IgD-negative memory B cell (primary cell): ENCODE results near the gene ECPAS. TPM values are rescaled to one million over a fixed set of nuclear protein-coding genes. Genes with fewer than 3 reads are reported as not detected.
A peak's percentile ranks its signal among the peaks of the same experiment; 100 is the strongest.
"Not testable (repeated sequence)": the region's sequence is repeated elsewhere in the genome, so short reads cannot be mapped to it uniquely, and the experiment has no call there.

Experiments used
- H3K27ac Mint-ChIP-seq, 3 donors: one replicate each; pipeline ENCODE4 v1.8.0; 2020 to 2022; ENCODE audit warnings: mild to moderate bottlenecking in 3 of 3, mixed read lengths in 3 of 3, moderate library complexity in 1 of 3
- H3K27me3 Mint-ChIP-seq: one replicate; pipeline ENCODE4 v1.8.0; 2021; ENCODE audit warnings: mixed read lengths
- H3K36me3 Mint-ChIP-seq: one replicate; pipeline ENCODE4 v1.8.0; 2020; ENCODE audit warnings: mild to moderate bottlenecking, mixed read lengths
- H3K4me1 Mint-ChIP-seq, 3 donors: one replicate each; pipeline ENCODE4 v1.8.0; 2020 to 2022; ENCODE audit warnings: mixed read lengths in 3 of 3, mild to moderate bottlenecking in 1 of 3
- H3K4me3 Mint-ChIP-seq, 4 donors: one replicate each; pipeline ENCODE4 v1.8.0; 2020 to 2022; ENCODE audit warnings: mild to moderate bottlenecking in 4 of 4, mixed read lengths in 4 of 4, moderate library complexity in 3 of 4
- H3K9me3 Mint-ChIP-seq, 3 donors: one replicate each; pipeline ENCODE4 v1.8.0; 2020 to 2021; ENCODE audit warnings: mixed read lengths in 3 of 3, mild to moderate bottlenecking in 1 of 3
- polyA plus RNA-seq: library from polyadenylated mRNA; unstranded; fragments of 300-500 nt; fragmentation: Illumina TruSeq; gene quantifications from one replicate; pipeline ENCODE4 v1.2.3, GENCODE V29; 2021

The ECPAS gene
- polyA plus RNA-seq, 1 donor from 2014 or later = 10.9 TPM

- peaks cover 3 to 19% (median 10%) of the 10 kb centered on the region in 3 donors for H3K4me1 Mint-ChIP-seq
- H3K36me3 Mint-ChIP-seq = peaks cover 16% of the 10 kb centered on the region
- peak overlapping the region in 1 of 3 donors; percentile 82 for H3K27ac Mint-ChIP-seq
- no peaks in the 10 kb centered on the region for H3K9me3 Mint-ChIP-seq
- no peaks in the 10 kb centered on the region for H3K27me3 Mint-ChIP-seq
- H3K4me3 Mint-ChIP-seq = no peak overlapping the region
Observed at GRCh38 chr9:111450124-111450523, 34.1 kb downstream of the ECPAS start.

GRCh38 chr9:111449705-111450104, 34.5 kb downstream of the ECPAS start:
- H3K4me1 Mint-ChIP-seq = peaks cover 3 to 19% (median 10%) of the 10 kb centered on the region in 3 donors
- no peak overlapping the region for H3K4me3 Mint-ChIP-seq
- H3K36me3 Mint-ChIP-seq = peaks cover 17% of the 10 kb centered on the region
- no peak overlapping the region for H3K27ac Mint-ChIP-seq
- H3K9me3 Mint-ChIP-seq = no peaks in the 10 kb centered on the region
- H3K27me3 Mint-ChIP-seq = no peaks in the 10 kb centered on the region

GRCh38 chr9:111445799-111446198, 38.4 kb downstream of the ECPAS start:
- H3K9me3 Mint-ChIP-seq, H3K4me1 Mint-ChIP-seq, H3K27ac Mint-ChIP-seq, H3K27me3 Mint-ChIP-seq, H3K4me3 Mint-ChIP-seq: not testable (repeated sequence)
- peaks cover 21% of the 10 kb centered on the region for H3K36me3 Mint-ChIP-seq

- H3K4me3 Mint-ChIP-seq = no peak overlapping the region
- H3K36me3 Mint-ChIP-seq = peaks cover 22% of the 10 kb centered on the region
- no peaks in the 10 kb centered on the region for H3K4me1 Mint-ChIP-seq
- no peaks in the 10 kb centered on the region for H3K27me3 Mint-ChIP-seq
- H3K27ac Mint-ChIP-seq = no peak overlapping the region
- no peaks in the 10 kb centered on the region for H3K9me3 Mint-ChIP-seq
Observed at GRCh38 chr9:111443454-111443853, 40.7 kb downstream of the ECPAS start.

- Mint-ChIP-seq H3K4me1 (no peaks in the 10 kb centered on the region), H3K27ac (no peak overlapping the region), H3K4me3 (no peak overlapping the region), H3K27me3 (no peaks in the 10 kb centered on the region), H3K9me3 (no peaks in the 10 kb centered on the region), H3K36me3 (peaks cover 22% of the 10 kb centered on the region)
Observed at GRCh38 chr9:111442360-111443027, 41.7 kb downstream of the ECPAS start.

- no peaks in the 10 kb centered on the region for H3K27me3 Mint-ChIP-seq
- H3K36me3 Mint-ChIP-seq = peaks cover 11% of the 10 kb centered on the region
- H3K9me3 Mint-ChIP-seq = no peaks in the 10 kb centered on the region
- H3K4me3 Mint-ChIP-seq = no peak overlapping the region
- H3K27ac Mint-ChIP-seq = no peak overlapping the region
- H3K4me1 Mint-ChIP-seq = no peaks in the 10 kb centered on the region
Observed at GRCh38 chr9:111440226-111440625, 44.0 kb downstream of the ECPAS start.

GRCh38 chr9:111438541-111439235, 45.5 kb downstream of the ECPAS start:
- Mint-ChIP-seq H3K36me3 (peaks cover 10% of the 10 kb centered on the region), H3K4me1 (no peaks in the 10 kb centered on the region), H3K9me3 (no peaks in the 10 kb centered on the region), H3K27ac (no peak overlapping the region), H3K27me3 (no peaks in the 10 kb centered on the region), H3K4me3 (no peak overlapping the region)

GRCh38 chr9:111436571-111436970, 47.6 kb downstream of the ECPAS start:
- Mint-ChIP-seq H3K27me3 (no peaks in the 10 kb centered on the region), H3K9me3 (no peaks in the 10 kb centered on the region), H3K4me3 (no peak overlapping the region), H3K36me3 (peaks cover 7% of the 10 kb centered on the region), H3K27ac (no peak overlapping the region), H3K4me1 (no peaks in the 10 kb centered on the region)

GRCh38 chr9:111433082-111433481, 51.1 kb downstream of the ECPAS start:
- Mint-ChIP-seq H3K4me1 (no peaks in the 10 kb centered on the region), H3K36me3 (peaks cover 4% of the 10 kb centered on the region), H3K27me3 (no peaks in the 10 kb centered on the region), H3K9me3 (no peaks in the 10 kb centered on the region), H3K27ac (no peak overlapping the region), H3K4me3 (no peak overlapping the region)

- H3K27me3 Mint-ChIP-seq = no peaks in the 10 kb centered on the region
- H3K4me1 Mint-ChIP-seq = no peaks in the 10 kb centered on the region
- no peaks in the 10 kb centered on the region for H3K9me3 Mint-ChIP-seq
- H3K36me3 Mint-ChIP-seq = peaks cover 5% of the 10 kb centered on the region
- H3K4me3 Mint-ChIP-seq = no peak overlapping the region
- no peak overlapping the region for H3K27ac Mint-ChIP-seq
Observed at GRCh38 chr9:111431684-111432083, 52.5 kb downstream of the ECPAS start.

GRCh38 chr9:111429175-111429574, 55.0 kb downstream of the ECPAS start:
- H3K27ac Mint-ChIP-seq = no peak overlapping the region
- peaks cover 0 to 1% (median 0%) of the 10 kb centered on the region in 3 donors for H3K4me1 Mint-ChIP-seq
- H3K27me3 Mint-ChIP-seq = no peaks in the 10 kb centered on the region
- no peaks in the 10 kb centered on the region for H3K9me3 Mint-ChIP-seq
- peaks cover 10% of the 10 kb centered on the region for H3K36me3 Mint-ChIP-seq
- H3K4me3 Mint-ChIP-seq = no peak overlapping the region

- H3K27me3 Mint-ChIP-seq = no peaks in the 10 kb centered on the region
- peaks cover 14% of the 10 kb centered on the region for H3K36me3 Mint-ChIP-seq
- H3K4me3 Mint-ChIP-seq = no peak overlapping the region
- no peak overlapping the region for H3K27ac Mint-ChIP-seq
- H3K9me3 Mint-ChIP-seq = no peaks in the 10 kb centered on the region
- peaks cover 0 to 2% (median 1%) of the 10 kb centered on the region in 3 donors for H3K4me1 Mint-ChIP-seq
Observed at GRCh38 chr9:111427186-111427585, 57.0 kb downstream of the ECPAS start.

- H3K27me3 Mint-ChIP-seq = no peaks in the 10 kb centered on the region
- H3K9me3 Mint-ChIP-seq = no peaks in the 10 kb centered on the region
- no peak overlapping the region for H3K27ac Mint-ChIP-seq
- H3K4me3 Mint-ChIP-seq = no peak overlapping the region
- H3K36me3 Mint-ChIP-seq = peaks cover 17% of the 10 kb centered on the region
- H3K4me1 Mint-ChIP-seq = peaks cover 0 to 2% (median 1%) of the 10 kb centered on the region in 3 donors
Observed at GRCh38 chr9:111423389-111423788, 60.8 kb downstream of the ECPAS start.

- no peak overlapping the region for H3K4me3 Mint-ChIP-seq
- H3K36me3 Mint-ChIP-seq = peaks cover 14% of the 10 kb centered on the region
- no peaks in the 10 kb centered on the region for H3K27me3 Mint-ChIP-seq
- no peak overlapping the region for H3K27ac Mint-ChIP-seq
- H3K4me1 Mint-ChIP-seq = no peaks in the 10 kb centered on the region
- no peaks in the 10 kb centered on the region for H3K9me3 Mint-ChIP-seq
Observed at GRCh38 chr9:111414406-111414805, 69.8 kb downstream of the ECPAS start.

GRCh38 chr9:111413996-111414395, 70.2 kb downstream of the ECPAS start:
- no peaks in the 10 kb centered on the region for H3K9me3 Mint-ChIP-seq
- H3K36me3 Mint-ChIP-seq = peaks cover 15% of the 10 kb centered on the region
- no peak overlapping the region for H3K4me3 Mint-ChIP-seq
- no peaks in the 10 kb centered on the region for H3K4me1 Mint-ChIP-seq
- no peaks in the 10 kb centered on the region for H3K27me3 Mint-ChIP-seq
- no peak overlapping the region for H3K27ac Mint-ChIP-seq

- H3K36me3 Mint-ChIP-seq = peaks cover 18% of the 10 kb centered on the region
Observed at GRCh38 chr9:111412280-111412679, 71.9 kb downstream of the ECPAS start.

More at GRCh38 chr9:111412280-111412679, 71.9 kb downstream of the ECPAS start:
- no peak overlapping the region for H3K27ac Mint-ChIP-seq
- H3K4me3 Mint-ChIP-seq = no peak overlapping the region
- H3K4me1 Mint-ChIP-seq = no peaks in the 10 kb centered on the region
- H3K9me3 Mint-ChIP-seq = no peaks in the 10 kb centered on the region
- H3K27me3 Mint-ChIP-seq = no peaks in the 10 kb centered on the region
